HFF-Myc (cell line): ENCODE data around the gene EMC10.

Experiments
- DNase-seq: peaks from one replicate; pipeline ENCODE4 v3.0.0-alpha.2; 2011; ENCODE audit warnings: low read depth; ENCODE audit errors: extremely low read depth
- H3K4me3 ChIP-seq: replicated peaks from 2 replicates; pipeline ENCODE4 v1.5.1; 2011; ENCODE audit warnings: low read depth, mild to moderate bottlenecking, control low read depth, low read length
- TF ChIP-seq, protein P1 (sequence below): IDR thresholded peaks from 2 replicates; pipeline ENCODE4 v1.5.1; 2012; ENCODE audit warnings: mild to moderate bottlenecking, low read depth, low read length, control low read depth; ENCODE audit errors: missing control alignments

Gene EMC10

DNA sequence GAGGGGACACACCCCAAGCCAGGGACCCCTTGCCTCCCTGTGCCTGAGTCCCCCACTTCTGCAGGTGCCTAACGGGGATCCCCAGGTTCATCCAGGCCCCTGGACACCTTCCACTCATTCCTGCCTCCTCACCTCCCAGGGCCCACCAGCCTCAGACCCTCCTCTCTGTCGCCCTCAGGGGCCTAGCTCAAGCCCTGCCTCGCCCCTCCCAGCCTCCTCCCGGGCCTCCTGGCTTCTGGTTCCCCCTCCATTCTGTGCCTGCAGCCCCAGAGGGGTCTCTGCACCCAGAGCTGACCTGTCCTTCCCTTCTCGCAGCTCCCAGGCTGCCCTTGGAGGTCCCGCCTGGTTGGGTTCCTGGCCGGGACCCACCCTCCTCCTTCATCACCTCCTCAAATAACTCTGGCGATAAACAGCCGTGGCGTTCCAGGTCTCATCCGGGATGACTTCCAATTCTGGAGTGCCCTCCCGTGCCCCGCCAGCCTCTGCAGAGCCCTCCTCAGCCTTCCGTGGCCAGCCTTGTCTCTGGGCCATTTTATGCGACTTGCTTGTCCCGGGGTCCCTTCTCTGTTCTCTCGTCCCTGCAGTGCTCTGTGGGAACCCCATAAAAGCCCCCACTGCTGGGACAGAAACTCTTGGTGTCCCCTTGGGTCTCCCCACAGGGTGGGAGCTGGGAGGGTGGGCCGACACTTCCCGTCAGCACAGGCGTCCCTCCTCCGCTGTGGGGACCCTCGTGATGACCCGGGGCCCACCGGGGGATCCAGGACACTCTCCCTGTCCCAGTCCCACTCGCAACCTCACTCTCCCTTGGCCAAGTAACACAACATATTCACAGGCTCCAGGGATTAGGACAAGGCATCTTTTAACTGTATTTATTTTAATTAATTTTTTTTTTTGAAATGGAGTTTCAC, 25.5 kb downstream of the EMC10 start:
- TF ChIP-seq, protein P1, sequence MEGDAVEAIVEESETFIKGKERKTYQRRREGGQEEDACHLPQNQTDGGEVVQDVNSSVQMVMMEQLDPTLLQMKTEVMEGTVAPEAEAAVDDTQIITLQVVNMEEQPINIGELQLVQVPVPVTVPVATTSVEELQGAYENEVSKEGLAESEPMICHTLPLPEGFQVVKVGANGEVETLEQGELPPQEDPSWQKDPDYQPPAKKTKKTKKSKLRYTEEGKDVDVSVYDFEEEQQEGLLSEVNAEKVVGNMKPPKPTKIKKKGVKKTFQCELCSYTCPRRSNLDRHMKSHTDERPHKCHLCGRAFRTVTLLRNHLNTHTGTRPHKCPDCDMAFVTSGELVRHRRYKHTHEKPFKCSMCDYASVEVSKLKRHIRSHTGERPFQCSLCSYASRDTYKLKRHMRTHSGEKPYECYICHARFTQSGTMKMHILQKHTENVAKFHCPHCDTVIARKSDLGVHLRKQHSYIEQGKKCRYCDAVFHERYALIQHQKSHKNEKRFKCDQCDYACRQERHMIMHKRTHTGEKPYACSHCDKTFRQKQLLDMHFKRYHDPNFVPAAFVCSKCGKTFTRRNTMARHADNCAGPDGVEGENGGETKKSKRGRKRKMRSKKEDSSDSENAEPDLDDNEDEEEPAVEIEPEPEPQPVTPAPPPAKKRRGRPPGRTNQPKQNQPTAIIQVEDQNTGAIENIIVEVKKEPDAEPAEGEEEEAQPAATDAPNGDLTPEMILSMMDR = no peak
- no peak overlapping the region for H3K4me3 ChIP-seq
- no peak for DNase-seq

DNA sequence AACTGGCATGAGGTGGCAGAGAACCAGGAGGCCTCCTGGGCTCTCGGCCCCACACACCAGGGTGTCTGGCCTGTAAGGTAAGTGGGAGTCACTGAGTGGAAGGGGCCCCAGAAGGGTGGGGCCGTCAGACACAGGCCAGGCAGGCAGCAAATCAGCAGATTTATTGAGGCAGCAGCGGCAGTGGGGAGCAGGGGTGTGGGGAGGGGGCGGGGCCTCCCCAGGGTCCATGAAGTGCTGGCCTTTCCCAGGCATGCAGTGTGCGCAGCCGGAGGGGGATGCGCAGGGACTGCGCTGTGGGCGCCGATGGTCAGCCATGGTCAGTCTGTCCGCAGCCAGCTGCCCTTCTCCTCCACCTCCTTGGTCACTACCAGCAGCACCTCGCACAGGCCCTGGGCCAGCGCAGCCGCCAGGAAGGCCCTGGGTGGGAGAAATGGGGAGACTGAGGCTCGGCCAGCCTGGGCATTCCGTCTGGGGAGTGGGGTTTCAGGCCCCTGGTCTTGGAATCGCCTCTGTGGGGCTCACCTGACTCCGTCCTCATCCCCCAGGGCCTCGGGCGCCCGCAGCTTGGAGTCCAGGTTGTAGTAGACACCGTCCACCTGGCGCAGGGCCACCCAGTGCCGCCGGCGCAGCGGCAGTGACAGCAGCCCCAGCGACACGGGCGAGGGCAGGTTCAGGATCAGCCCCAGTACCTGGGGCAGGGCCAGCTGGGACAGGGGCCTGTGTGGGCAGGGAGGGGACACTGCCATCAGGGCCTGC, 29.7 kb downstream of the EMC10 start:
- DNase-seq = no peak
- TF ChIP-seq, protein P1 = no peak
- no peak overlapping the region for H3K4me3 ChIP-seq

DNA sequence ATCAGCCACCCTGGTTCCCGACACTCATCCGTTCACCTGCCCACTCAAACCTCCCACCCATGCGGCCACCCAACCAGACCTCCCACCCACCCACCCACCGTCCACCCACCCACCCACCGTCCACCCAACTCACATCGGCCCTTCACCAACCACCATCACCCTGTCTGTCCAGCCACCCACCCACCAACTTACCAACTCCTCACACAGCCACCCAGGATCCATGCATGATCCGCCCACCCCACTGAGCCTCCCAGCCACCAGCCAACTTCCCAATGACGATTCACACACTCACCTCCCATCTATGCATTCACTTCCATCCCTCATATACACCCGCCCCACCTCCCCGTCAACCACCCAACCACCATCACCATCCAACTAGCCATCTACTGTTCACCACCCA, 30.4 kb downstream of the EMC10 start:
- DNase-seq = no peak
- TF ChIP-seq, protein P1 = no peak
- H3K4me3 ChIP-seq = no peak overlapping the region

DNA sequence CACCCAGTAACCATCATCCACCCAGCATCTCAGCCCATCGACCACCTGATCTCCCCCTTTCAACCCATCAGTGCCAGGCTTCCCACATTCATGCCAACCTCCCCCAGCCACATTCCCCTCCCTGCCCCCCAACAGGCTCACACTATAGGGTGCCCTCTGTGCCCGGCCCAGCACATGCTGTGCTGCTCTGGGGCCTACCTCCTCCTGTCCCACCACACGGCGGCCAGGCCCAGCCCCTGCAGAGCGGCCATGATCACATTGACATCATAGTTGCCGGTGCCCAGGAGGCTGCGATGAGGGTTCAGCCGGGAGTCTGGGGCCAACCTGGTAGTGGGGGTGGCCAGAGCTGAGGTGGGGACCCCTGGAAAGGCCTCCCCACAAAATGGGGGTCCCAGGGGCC, 31.1 kb downstream of the EMC10 start:
- TF ChIP-seq, protein P1 = no peak
- DNase-seq = no peak
- no peak overlapping the region for H3K4me3 ChIP-seq

DNA sequence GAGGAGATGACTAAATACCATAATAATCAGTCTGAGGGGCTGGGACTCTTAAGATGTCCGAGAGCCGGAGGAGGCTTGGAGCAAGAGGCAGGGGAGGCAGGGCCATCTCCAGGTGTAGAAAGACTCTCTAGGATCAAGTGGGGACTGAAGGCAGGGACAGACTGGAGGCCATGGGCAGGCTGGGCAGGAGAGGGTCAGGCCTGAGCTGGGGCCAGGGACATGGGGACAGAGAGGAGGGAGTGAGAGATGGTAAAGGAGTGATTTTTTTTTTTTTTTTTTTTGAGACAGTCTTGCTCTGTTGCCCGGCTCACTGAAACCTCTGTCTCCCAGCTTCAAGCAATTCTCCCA, 32.5 kb downstream of the EMC10 start:
- no peak for DNase-seq
- TF ChIP-seq, protein P1 = no peak
- no peak overlapping the region for H3K4me3 ChIP-seq

DNA sequence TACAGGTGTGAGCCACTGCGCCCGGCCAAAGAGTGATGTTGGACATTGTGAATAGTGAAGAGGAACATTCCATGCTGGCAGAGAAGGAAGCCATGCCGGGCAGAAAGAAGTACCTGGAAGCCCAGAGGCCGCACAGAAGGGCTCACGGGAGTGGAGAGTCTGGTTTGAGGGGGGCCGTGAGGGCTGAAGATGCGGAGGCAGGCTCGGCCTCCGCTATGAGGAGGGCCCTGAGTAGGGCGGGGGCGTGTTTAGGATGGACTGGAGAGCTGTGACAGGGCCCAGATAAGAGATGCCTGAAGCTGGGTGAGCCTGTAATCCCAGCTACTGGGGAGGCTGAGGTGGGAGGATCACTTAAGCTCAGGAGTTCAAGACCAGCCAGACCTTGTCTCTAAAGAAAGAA, 33.1 kb downstream of the EMC10 start:
- TF ChIP-seq, protein P1 = no peak
- no peak overlapping the region for H3K4me3 ChIP-seq
- DNase-seq = no peak
